GM12864 (cell line): ENCODE results near the gene XRN2.
"Not testable (repeated sequence)": the region's sequence is repeated elsewhere in the genome, so short reads cannot be mapped to it uniquely, and the experiment has no call there.

Experiments used
- DNase-seq: peaks from one replicate; pipeline ENCODE4 v3.0.0-alpha.2; 2011; ENCODE audit warnings: low read depth
- H3K4me3 ChIP-seq: 2 replicates; pipeline ENCODE4 v1.5.1; 2011; ENCODE audit warnings: mild to moderate bottlenecking, low read depth, low read length, control low read depth
- CTCF ChIP-seq: IDR thresholded peaks from 2 replicates; pipeline ENCODE4 v1.5.1; 2011; ENCODE audit warnings: low read depth, mild to moderate bottlenecking, moderate library complexity, low read length, control low read depth, inconsistent platforms; ENCODE audit errors: missing control alignments

XRN2 gene

GRCh38 chr20:21358737-21359136, 55.6 kb downstream of the XRN2 start:
- H3K4me3 ChIP-seq: no peak overlapping the region
- no peak for DNase-seq
- no peak for TF ChIP-seq CTCF

GRCh38 chr20:21360705-21361104, 57.6 kb downstream of the XRN2 start:
- DNase-seq: no peak
- H3K4me3 ChIP-seq: no peak overlapping the region
- no peak for TF ChIP-seq CTCF

GRCh38 chr20:21361266-21361665, 58.1 kb downstream of the XRN2 start:
- no peak for DNase-seq

GRCh38 chr20:21364413-21364812, 61.3 kb downstream of the XRN2 start:
- no peak for DNase-seq
- no peak overlapping the region for H3K4me3 ChIP-seq
- no peak for TF ChIP-seq CTCF

More at GRCh38 chr20:21361266-21361665, 58.1 kb downstream of the XRN2 start:
- no peak overlapping the region for H3K4me3 ChIP-seq
- TF ChIP-seq CTCF: no peak

GRCh38 chr20:21365771-21366170, 62.6 kb downstream of the XRN2 start:
- no peak overlapping the region for H3K4me3 ChIP-seq
- no peak for TF ChIP-seq CTCF
- DNase-seq: no peak

- not testable (repeated sequence) for DNase-seq, H3K4me3 ChIP-seq
Observed at GRCh38 chr20:21366273-21366672, 63.1 kb downstream of the XRN2 start.

GRCh38 chr20:21368791-21369190, 65.7 kb downstream of the XRN2 start:
- no peak for DNase-seq
- no peak for TF ChIP-seq CTCF
- no peak overlapping the region for H3K4me3 ChIP-seq

GRCh38 chr20:21371193-21371592, 68.1 kb downstream of the XRN2 start:
- no peak for TF ChIP-seq CTCF

More at GRCh38 chr20:21371193-21371592, 68.1 kb downstream of the XRN2 start:
- no peak overlapping the region for H3K4me3 ChIP-seq
- no peak for DNase-seq
